GM19468 (cell line): ENCODE measurements around the gene BTBD16.

Experiments used
- ATAC-seq: cut with Tn5 transposase; IDR thresholded peaks from one replicate; pipeline ENCODE4 v1.9.1; 2021; ENCODE audit warnings: mild to moderate bottlenecking, moderate library complexity, moderate number of reproducible peaks; ENCODE audit not compliant: unreplicated experiment; ENCODE audit errors: extremely low read depth

The BTBD16 gene

GRCh38 chr10:122361046-122361445 lies 90.0 kb downstream of the BTBD16 start:
- ATAC-seq, result no peak

- no peak for ATAC-seq
Observed at GRCh38 chr10:122362031-122362592, 91.0 kb downstream of the BTBD16 start.

- ATAC-seq, result no peak
Observed at GRCh38 chr10:122362621-122363020, 91.5 kb downstream of the BTBD16 start.

GRCh38 chr10:122363311-122363710 lies 92.2 kb downstream of the BTBD16 start:
- no peak for ATAC-seq

- no peak for ATAC-seq
Observed at GRCh38 chr10:122363722-122364463, 92.8 kb downstream of the BTBD16 start.

- no peak for ATAC-seq
Observed at GRCh38 chr10:122368502-122369254, 97.6 kb downstream of the BTBD16 start.

- no peak for ATAC-seq
Observed at GRCh38 chr10:122373108-122373507, 102.0 kb downstream of the BTBD16 start.

GRCh38 chr10:122373721-122374120 lies 102.6 kb downstream of the BTBD16 start:
- ATAC-seq, result no peak

- ATAC-seq, result peak; percentile 82
Observed at GRCh38 chr10:122374237-122374858, 103.3 kb downstream of the BTBD16 start, which contains the start of gene PLEKHA1. Gene PLEKHA1 (plus strand): TSS chr10:122374708. CDS start chr10:122393201, 18,493 bp downstream.

GRCh38 chr10:122374859-122375678 lies 104.0 kb downstream of the BTBD16 start:
- ATAC-seq, result peak; percentile 10

GRCh38 chr10:122375679-122376160 lies 104.6 kb downstream of the BTBD16 start:
- no peak for ATAC-seq

- no peak for ATAC-seq
Observed at GRCh38 chr10:122376364-122376961, 105.4 kb downstream of the BTBD16 start.

- ATAC-seq, result no peak
Observed at GRCh38 chr10:122379041-122379440, 107.9 kb downstream of the BTBD16 start.

- no peak for ATAC-seq
Observed at GRCh38 chr10:122379537-122379936, 108.4 kb downstream of the BTBD16 start.

GRCh38 chr10:122380703-122381102 lies 109.6 kb downstream of the BTBD16 start:
- no peak for ATAC-seq

GRCh38 chr10:122381680-122382079 lies 110.6 kb downstream of the BTBD16 start:
- ATAC-seq, result no peak

GRCh38 chr10:122386514-122386913 lies 115.4 kb downstream of the BTBD16 start:
- ATAC-seq, result no peak

GRCh38 chr10:122387572-122387971 lies 116.5 kb downstream of the BTBD16 start:
- ATAC-seq, result no peak
